Subcutaneous abdominal adipose tissue (tissue), 5 donors: ENCODE results near the gene ANKS1B.
A peak's percentile ranks its signal among the peaks of the same experiment; 100 is the strongest.
"Not testable (repeated sequence)": the region's sequence is repeated elsewhere in the genome, so short reads cannot be mapped to it uniquely, and the experiment has no call there.

Source experiments
- H3K27ac ChIP-seq: one replicate; pipeline ENCODE4 v1.7.0; 2013; ENCODE audit warnings: low read depth, mild to moderate bottlenecking, inconsistent platforms, low read length, moderate library complexity
- H3K27me3 ChIP-seq, 5 donors: one replicate each; pipeline ENCODE4 v1.7.0; 2013; ENCODE audit warnings: low read length in 5 of 5, inconsistent platforms in 1 of 5; ENCODE audit not compliant: control insufficient read depth in 5 of 5, insufficient read depth in 4 of 5
- H3K36me3 ChIP-seq, 5 donors: one replicate each; pipeline ENCODE4 v1.7.0; 2013; ENCODE audit warnings: low read length in 5 of 5; ENCODE audit not compliant: control insufficient read depth in 5 of 5, insufficient read depth in 5 of 5
- H3K4me1 ChIP-seq, 5 donors: one replicate each; pipeline ENCODE4 v1.7.0; 2013; ENCODE audit warnings: low read length in 5 of 5, mild to moderate bottlenecking in 3 of 5, moderate library complexity in 1 of 5; ENCODE audit not compliant: control insufficient read depth in 5 of 5, insufficient read depth in 5 of 5
- H3K4me3 ChIP-seq, 5 donors: one replicate each; pipeline ENCODE4 v1.7.0; 2013; ENCODE audit warnings: low read length in 5 of 5, low read depth in 1 of 5
- H3K9ac ChIP-seq, 5 donors: one replicate each; pipeline ENCODE4 v1.7.0; 2013; ENCODE audit warnings: low read length in 5 of 5, mild to moderate bottlenecking in 4 of 5, moderate library complexity in 3 of 5
- H3K9me3 ChIP-seq, 5 donors: one replicate each; pipeline ENCODE4 v1.7.0; 2013; ENCODE audit warnings: low read length in 5 of 5; ENCODE audit not compliant: control insufficient read depth in 5 of 5
- donor health status: healthy.
- donor health status: healthy.
- donor health status: healthy.
- donor health status: healthy.
- donor health status: healthy.

Gene ANKS1B

DNA sequence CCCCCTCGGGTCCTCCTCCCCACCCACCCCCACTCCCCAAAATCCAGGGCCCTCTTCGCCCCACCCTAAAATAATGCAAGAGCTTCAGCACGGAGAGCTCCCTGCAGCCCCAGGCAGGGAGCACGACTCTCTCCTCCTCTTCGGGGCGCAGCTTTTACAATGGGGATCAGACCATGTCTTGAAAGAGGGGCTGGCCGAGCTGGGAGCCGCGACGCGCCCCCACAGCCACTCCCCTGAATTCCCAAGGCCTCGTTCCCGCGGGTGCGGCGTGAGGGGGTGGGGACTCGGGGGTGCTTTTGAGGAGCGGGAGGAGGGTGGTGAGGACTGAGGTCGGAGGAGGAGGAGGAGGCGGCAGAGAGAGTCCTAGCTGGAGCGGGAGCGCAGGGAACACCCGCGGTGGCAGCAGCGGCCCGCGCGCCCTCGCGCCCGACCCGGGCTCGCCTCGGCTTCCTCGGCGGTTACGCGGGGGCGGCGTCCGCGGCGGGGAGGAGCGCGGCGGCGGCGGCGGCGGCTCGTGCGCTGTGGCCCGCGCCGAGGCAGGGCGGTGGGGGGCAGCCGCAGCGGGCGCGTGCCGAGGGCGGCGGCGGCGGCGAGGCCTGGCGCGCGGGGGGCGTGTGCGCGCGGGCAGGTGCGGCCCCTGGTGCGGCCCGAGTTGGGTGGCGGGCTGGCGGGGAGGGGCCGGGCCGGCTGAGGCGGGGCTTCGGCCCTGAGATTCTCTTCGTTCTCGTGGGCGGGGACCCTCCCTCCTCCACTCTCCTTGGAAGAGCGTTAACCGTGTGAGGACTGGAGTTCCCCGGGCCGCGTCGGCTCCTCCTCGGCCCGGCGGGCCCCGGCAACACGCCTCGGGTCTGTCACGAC, at the start of gene ANKS1B:
Gene ANKS1B (minus strand): TSS at position 666 of the 858 bp plus-strand sequence. CDS start 699 bp downstream, outside the sequence.
- Histone ChIP-seq H3K9ac (peak within 1 kb of the TSS in 4 of 5 donors; percentile 49 to 83 (median 68)), H3K4me3 (peak within 1 kb of the TSS; percentile 62 to 86 (median 79)), H3K27ac (peak within 1 kb of the TSS; percentile 54)

GRCh38 chr12:100031836-100032235, 47.1 kb upstream of the ANKS1B start:
- Histone ChIP-seq H3K4me3 (no peak overlapping the region), H3K36me3 (peaks cover 0 to 5% (median 0%) of the 10 kb centered on the region in 5 donors), H3K9ac (no peak overlapping the region), H3K9me3 (no peaks in the 10 kb centered on the region), H3K27ac (no peak overlapping the region), H3K27me3 (no peaks in the 10 kb centered on the region), H3K4me1 (peaks cover 0 to 3% (median 0%) of the 10 kb centered on the region in 5 donors)

More for the DNA sequence above, at the start of gene ANKS1B:
- Histone ChIP-seq H3K36me3 (no peaks in the 10 kb centered on the region), H3K9me3 (no peaks in the 10 kb centered on the region), H3K4me1 (peaks cover 4 to 21% (median 17%) of the 10 kb centered on the region in 5 donors), H3K27me3 (peaks cover 0 to 3% (median 0%) of the 10 kb centered on the region in 5 donors)

- Histone ChIP-seq H3K27me3 (no peaks in the 10 kb centered on the region), H3K27ac (no peak overlapping the region), H3K4me3 (no peak overlapping the region), H3K36me3 (peaks cover 0 to 3% (median 0%) of the 10 kb centered on the region in 5 donors), H3K9ac (no peak overlapping the region), H3K4me1 (peaks cover 0 to 3% (median 0%) of the 10 kb centered on the region in 5 donors), H3K9me3 (no peaks in the 10 kb centered on the region)
These were observed 42.9 kb upstream of the ANKS1B start for GRCh38 chr12:100027671-100028070.

DNA sequence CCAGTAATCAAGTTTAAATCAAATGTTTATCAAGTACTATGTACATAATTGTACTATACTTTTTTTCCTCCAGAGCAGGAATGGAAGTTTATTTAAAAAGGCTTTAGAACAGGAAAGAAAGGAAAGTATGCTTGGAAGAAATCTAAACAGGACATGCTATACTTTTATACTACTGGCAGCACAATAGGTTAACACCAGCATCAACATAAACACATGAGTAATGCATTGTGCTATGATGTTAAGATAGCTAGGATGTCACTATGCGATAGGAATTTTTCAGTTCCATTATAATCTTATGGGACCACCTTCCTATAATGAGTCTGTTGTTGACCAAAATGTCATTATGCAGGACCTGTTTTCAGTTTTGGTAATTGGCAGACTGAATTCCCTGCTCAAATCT, 41.5 kb upstream of the ANKS1B start:
- Histone ChIP-seq H3K27ac (no peak overlapping the region), H3K9me3 (no peaks in the 10 kb centered on the region)

GRCh38 chr12:100024974-100025555, 40.3 kb upstream of the ANKS1B start:
- peaks cover 0 to 3% (median 0%) of the 10 kb centered on the region in 5 donors for H3K4me1 ChIP-seq
- no peak overlapping the region for H3K9ac ChIP-seq
- H3K4me3 ChIP-seq: no peak overlapping the region
- no peaks in the 10 kb centered on the region for H3K9me3 ChIP-seq
- H3K27ac ChIP-seq: no peak overlapping the region
- H3K27me3 ChIP-seq: no peaks in the 10 kb centered on the region
- no peaks in the 10 kb centered on the region for H3K36me3 ChIP-seq

More for the DNA sequence above, 41.5 kb upstream of the ANKS1B start:
- H3K36me3 ChIP-seq: no peaks in the 10 kb centered on the region
- H3K4me1 ChIP-seq: peaks cover 0 to 3% (median 0%) of the 10 kb centered on the region in 5 donors
- no peaks in the 10 kb centered on the region for H3K27me3 ChIP-seq
- no peak overlapping the region for H3K9ac ChIP-seq
- no peak overlapping the region for H3K4me3 ChIP-seq

DNA sequence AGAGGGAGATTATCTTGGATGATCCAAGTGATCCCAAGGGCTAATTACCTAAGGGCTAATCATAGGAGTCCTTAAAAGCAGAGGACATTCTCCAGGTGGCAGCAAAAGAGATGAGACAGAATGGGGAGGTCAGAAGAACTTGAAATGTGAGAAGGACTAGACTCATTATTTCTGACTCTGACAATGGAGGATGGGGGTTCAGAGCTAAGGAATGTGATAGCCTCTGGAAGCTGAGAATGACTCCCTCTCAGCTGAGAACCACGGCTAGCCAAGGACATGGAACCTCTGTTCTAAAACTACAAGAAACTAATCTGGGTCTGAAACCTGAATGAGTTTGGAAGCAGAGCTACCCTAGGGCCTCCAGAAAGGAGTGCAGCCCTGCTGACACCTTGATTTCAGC, 35.6 kb upstream of the ANKS1B start:
- Histone ChIP-seq H3K27ac (no peak overlapping the region), H3K4me1 (no peaks in the 10 kb centered on the region), H3K4me3 (no peak overlapping the region), H3K27me3 (no peaks in the 10 kb centered on the region), H3K9ac (no peak overlapping the region), H3K36me3 (no peaks in the 10 kb centered on the region), H3K9me3 (peaks cover 0 to 2% (median 0%) of the 10 kb centered on the region in 5 donors)

- Histone ChIP-seq H3K27ac (no peak overlapping the region), H3K9ac (no peak overlapping the region), H3K36me3 (no peaks in the 10 kb centered on the region)
These were observed 32.3 kb upstream of the ANKS1B start for GRCh38 chr12:100017056-100017455.

DNA sequence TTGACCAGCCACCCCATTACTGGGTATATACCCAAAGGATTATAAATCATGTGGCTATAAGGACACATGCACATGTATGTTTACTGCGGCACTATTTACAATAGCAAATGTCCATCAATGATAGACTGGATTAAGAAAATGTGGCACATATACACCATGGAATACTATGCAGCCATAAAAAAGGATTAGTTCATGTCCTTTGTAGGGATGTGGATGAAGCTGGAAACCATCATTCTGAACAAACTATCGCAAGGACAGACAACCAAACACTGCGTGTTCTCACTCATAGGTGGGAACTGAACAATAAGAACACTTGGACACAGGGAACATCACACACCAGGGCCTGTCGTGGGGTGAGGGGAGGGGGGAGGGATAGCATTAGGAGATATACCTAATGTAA, 31.6 kb upstream of the ANKS1B start:
- not testable (repeated sequence) for H3K9ac ChIP-seq, H3K36me3 ChIP-seq, H3K4me3 ChIP-seq, H3K27ac ChIP-seq, H3K9me3 ChIP-seq, H3K27me3 ChIP-seq, H3K4me1 ChIP-seq

More at GRCh38 chr12:100017056-100017455, 32.3 kb upstream of the ANKS1B start:
- Histone ChIP-seq H3K9me3 (peaks cover 0 to 2% (median 0%) of the 10 kb centered on the region in 5 donors), H3K4me3 (no peak overlapping the region), H3K27me3 (no peaks in the 10 kb centered on the region), H3K4me1 (no peaks in the 10 kb centered on the region)

DNA sequence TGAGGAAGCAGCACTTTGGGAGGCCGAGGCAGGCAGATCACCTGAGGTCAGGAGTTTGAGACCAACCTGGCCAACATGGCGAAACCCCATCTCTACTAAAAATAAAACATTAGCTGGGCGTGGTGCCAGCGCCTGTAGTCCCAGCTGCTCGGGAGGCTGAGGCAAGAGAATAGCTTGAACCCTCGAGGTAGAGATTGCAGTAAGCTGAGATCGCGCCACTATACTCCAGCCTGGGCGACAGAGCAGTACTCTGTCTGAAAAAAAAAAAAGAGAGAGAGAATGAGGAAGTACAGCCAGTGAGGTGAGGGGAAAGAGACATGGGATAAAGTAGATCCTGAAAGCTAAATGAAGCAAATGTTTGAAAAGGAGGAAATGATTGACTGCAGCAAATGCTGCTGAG, 21.1 kb upstream of the ANKS1B start:
- not testable (repeated sequence) for H3K9me3 ChIP-seq, H3K9ac ChIP-seq, H3K4me3 ChIP-seq, H3K27ac ChIP-seq, H3K27me3 ChIP-seq, H3K36me3 ChIP-seq, H3K4me1 ChIP-seq

DNA sequence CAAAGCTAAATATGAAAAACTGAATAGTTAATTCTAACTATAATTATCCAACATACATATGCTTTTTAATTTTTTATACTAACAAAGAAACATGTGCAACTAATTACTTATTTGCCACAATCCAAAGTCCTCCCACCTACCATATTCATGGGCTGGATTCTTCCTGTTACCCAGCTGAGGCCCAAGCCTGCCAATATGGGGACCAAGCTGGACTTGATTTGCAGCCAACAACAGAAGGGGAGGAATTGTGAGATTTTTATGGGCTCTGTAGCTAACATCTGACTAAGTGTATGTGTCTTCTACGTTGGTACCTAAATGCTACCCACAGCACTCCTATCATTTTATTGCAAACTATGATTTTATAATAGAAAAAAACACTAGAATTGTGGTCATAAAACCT, 13.1 kb upstream of the ANKS1B start:
- H3K9me3 ChIP-seq: peaks cover 0 to 8% (median 6%) of the 10 kb centered on the region in 5 donors
- no peak overlapping the region for H3K9ac ChIP-seq
- no peak overlapping the region for H3K27ac ChIP-seq
- H3K4me1 ChIP-seq: no peaks in the 10 kb centered on the region
- H3K36me3 ChIP-seq: no peaks in the 10 kb centered on the region
- no peaks in the 10 kb centered on the region for H3K27me3 ChIP-seq
- H3K4me3 ChIP-seq: no peak overlapping the region
